Placental pericyte (primary cell): ENCODE results near the gene C9orf72. TPM values are rescaled to one million over a fixed set of nuclear protein-coding genes. Genes with fewer than 3 reads are reported as not detected.

Experiments
- total RNA-seq: library from RNA; depleted of rRNA; stranded (reverse); fragments of >200 nt; gene quantifications from 2 replicates; pipeline ENCODE4 v1.2.3, GENCODE V29; 2012

C9orf72 gene, protein sequence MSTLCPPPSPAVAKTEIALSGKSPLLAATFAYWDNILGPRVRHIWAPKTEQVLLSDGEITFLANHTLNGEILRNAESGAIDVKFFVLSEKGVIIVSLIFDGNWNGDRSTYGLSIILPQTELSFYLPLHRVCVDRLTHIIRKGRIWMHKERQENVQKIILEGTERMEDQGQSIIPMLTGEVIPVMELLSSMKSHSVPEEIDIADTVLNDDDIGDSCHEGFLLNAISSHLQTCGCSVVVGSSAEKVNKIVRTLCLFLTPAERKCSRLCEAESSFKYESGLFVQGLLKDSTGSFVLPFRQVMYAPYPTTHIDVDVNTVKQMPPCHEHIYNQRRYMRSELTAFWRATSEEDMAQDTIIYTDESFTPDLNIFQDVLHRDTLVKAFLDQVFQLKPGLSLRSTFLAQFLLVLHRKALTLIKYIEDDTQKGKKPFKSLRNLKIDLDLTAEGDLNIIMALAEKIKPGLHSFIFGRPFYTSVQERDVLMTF
- total RNA-seq = 7.9 and 8.2 TPM in 2 replicates

GRCh38 chr9:27572918-27573633 is at the start of gene C9orf72:
Gene C9orf72 (minus strand): TSS chr9:27573481. CDS start chr9:27567120, 6,361 bp downstream.

DNA sequence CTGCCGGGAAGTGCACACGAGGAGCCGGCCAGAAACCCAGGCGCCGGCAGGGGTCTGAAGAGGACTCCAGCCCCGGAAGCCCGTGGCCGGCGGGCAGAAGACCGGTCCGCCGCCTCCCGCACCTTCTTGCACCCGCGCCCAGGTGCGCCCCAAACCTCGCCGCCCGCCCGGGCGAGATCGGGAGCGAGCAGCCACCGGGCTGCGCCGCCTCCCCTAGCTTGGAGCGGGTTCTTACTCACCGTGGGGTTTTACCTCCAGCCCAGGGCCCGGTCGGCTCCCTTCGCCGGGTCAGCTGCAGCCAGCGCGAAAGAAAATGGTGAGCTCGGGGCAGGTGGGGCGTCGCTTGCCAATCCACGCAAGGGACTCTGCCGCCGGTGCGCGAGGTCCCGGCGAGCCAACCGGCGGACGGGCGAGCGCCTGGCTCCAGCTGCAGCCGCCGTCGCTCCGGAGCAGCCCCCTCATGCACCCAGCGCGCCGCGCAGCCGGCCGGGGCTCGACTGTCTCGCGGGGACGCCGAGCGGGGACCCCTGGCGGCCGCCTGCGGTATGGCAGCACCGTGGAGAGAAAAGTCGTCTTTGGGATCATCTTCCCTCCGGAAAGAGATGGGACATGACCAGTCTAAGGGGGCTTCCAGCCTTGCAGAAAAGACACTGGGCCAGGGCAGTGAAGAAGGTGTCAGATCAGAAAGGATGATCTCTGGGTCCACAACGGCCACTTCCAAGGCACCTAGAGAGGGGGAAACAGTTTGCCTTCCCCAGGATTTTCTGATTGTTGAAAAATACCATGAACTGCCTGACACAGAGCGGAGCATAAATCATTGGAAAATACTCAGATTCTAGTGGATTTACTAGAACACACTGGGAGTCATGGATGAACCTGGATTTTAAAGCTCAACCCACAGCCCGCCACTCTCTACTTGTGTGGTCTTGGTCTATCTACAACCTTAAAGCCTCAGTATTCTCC is 43.7 kb downstream of the C9orf72 start, which contains the start of gene MOB3B:
Gene MOB3B, minus strand, starts transcription at position 499 of the 963 bp plus-strand sequence. CDS start 74,264 bp downstream, outside the sequence.

DNA sequence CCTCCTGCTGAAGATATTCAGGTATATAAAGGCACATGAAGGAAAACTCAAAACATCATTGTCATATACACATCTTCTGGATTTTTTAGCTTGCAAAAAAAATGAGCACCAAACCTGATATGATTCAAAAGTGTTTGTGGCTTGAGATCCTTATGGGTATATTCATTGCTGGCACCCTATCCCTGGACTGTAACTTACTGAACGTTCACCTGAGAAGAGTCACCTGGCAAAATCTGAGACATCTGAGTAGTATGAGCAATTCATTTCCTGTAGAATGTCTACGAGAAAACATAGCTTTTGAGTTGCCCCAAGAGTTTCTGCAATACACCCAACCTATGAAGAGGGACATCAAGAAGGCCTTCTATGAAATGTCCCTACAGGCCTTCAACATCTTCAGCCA is 49.0 kb downstream of the C9orf72 start, which contains the start of gene IFNK:
Gene IFNK, plus strand, starts transcription at position 55 of the 400 bp plus-strand sequence. Its CDS starts 47 bp downstream, at position 102.

Other genes with a start within 250 kb of the C9orf72 start
- gene IFNK, start 49.2 kb downstream of the C9orf72 start, total RNA-seq = not detected in 2 replicates
- 0.44 and 0.57 TPM in 2 replicates for gene MOB3B, start 43.7 kb downstream of the C9orf72 start, total RNA-seq